GM19397 (cell line): ENCODE results near the gene CGB1.

ENCODE experiments used
- ATAC-seq: cut with Tn5 transposase; IDR thresholded peaks from one replicate; pipeline ENCODE4 v1.9.1; 2021; ENCODE audit warnings: mild to moderate bottlenecking, moderate library complexity; ENCODE audit not compliant: unreplicated experiment

CGB1 gene

DNA sequence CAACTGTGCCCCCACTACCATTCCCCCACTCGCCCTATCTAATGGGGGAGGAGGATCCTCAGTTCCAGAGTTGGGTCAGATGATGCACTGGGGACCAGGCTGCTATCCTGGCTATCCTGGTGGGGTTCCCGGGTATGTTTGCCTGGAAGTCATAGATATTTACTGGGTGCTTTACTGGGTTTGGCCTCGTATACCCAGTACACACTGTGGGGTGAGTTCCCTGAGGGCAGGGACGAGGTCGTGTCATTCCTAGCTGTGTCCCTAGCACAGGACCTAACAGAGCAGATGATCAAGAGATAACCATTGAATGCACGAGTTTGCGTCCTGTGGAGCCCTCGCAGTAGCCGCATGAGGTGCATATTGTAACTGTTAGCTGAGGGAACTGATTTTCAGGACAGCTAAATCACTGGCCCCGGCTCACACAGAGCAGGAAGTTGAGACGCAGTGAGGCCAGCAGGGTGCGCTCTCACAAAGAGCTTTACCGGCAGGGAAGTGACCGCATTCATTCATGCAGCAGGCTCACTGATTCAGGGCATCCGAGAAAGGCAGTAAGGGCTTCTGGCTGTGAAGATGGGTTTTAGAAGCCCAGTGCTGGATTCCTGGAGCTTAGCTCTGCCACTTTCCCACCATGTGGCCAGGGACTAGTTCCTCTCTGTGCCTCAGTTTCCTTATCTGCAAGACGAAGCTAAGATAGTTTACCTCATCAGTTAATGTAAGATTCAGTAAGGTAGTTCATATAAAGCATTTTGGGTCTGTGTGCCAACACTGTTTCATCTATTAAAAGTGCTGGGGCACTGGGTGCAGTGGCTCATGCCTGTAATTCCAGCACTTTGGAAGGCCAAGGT is 37.0 kb downstream of the CGB1 start:
- no peak for ATAC-seq

DNA sequence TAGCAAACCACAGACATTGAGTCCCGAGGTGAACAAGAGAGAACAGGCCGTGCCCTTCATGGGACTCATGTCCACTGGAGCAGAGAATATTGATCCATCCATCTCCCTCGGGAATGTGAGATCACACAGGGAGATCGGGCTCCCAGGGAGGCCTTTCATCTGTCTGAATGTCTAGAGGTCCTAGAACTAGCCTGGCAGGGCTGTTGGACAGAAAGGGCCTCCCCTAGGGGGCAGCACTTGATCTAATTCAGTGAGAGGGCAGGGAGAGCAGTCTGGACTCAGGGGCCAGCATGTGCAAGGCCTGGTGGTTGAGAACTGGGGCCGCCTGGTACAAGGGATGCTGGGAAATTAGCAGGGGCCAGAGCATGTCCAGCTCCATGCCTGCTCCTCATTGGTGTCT is 38.7 kb downstream of the CGB1 start:
- no peak for ATAC-seq

DNA sequence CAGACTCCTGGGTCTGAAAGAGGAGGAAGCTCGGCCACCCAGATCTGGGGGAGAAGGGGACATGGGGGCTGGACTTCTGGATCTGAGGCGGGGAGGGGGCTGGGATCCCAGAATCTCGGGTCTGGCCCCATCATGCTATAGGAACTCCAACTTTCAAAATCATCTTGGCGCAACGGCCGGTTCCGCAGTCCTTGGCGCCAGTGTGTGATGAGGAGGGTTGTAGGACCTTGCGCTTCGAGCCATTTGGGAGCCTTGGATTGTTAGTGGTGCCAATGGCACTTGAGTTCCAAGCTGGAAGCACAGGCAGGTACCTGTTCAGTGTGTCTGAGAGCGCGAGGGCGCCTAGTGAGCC is 42.7 kb downstream of the CGB1 start:
- ATAC-seq: no peak

DNA sequence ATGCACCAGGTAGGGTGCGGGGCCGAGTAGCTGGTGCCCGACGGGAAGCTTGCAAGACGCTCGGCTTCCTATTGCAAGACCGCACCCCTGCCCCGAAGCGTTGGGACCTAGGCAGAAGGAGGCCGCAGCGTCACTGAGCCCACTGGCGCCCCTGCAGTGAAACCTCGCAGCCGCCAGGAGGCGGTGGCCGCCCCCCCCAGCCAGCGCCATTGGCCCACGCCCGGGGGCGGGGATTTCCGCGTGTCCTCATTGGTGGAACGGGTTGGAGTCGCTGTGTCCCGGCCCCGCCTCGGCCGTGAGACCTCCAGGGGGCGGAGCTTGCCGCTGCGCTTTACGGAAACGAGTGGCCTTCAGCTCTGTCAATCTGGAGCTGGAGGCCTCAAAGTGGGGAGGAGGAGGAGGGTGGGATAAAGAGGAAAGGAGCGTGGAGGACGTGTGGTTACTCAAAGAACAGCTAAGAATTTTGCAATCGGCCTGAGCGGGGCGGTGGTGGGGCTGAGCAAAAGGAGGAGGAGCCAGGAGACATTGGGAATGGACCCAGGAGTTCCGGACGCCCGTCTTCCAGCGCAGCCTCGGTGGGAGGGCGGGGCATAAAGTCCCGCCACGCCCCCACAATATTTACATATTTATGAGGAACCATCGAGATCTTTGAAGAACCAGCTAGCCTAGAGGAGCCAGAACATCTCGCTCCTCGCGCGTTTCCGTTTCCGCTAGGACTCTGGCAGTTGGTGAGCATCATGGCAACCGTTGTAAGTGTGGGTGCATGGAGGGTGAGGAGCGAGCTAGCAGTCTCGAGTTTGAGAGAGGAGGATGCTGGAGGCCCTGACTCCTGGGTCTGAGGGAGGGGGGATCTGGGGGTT is 43.3 kb downstream of the CGB1 start, which contains the start of the genes GYS1 and RUVBL2:
GYS1 (minus strand) TSS at position 135 of the 860 bp plus-strand sequence. CDS start 197 bp downstream, outside the sequence.
RUVBL2 (plus strand) TSS at position 713 of the 860 bp plus-strand sequence; CDS start at position 738, 25 bp downstream.
- ATAC-seq: peak; percentile 87

DNA sequence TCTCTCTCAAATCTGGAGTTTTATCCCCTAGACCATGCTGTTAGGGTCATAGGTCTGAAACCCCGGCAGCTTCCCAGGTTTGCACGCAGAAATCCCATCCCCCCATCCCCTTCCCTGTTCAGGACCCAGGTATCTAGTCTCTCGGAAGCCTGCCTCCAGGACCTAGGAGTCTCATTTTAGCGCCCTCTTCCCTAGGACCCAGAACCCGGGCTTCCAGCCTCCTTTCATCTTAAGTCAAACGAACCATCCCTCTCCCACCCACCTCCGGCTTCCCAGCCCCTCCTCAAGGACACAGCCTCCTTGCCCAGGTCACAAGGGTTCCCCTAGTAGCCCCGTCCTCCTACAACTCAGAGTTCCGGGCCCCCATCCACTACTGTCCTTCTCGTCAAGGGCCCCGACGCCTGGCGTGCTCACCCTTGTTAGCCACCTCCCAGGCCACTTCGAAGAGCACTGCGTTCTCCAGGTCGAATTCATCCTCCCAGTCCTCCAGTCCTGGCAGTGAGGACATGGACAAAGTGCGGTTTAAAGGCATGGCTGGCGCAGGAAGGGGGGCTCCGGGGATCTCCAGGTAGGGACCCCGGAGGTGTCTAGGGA is 44.0 kb downstream of the CGB1 start:
- no peak for ATAC-seq

DNA sequence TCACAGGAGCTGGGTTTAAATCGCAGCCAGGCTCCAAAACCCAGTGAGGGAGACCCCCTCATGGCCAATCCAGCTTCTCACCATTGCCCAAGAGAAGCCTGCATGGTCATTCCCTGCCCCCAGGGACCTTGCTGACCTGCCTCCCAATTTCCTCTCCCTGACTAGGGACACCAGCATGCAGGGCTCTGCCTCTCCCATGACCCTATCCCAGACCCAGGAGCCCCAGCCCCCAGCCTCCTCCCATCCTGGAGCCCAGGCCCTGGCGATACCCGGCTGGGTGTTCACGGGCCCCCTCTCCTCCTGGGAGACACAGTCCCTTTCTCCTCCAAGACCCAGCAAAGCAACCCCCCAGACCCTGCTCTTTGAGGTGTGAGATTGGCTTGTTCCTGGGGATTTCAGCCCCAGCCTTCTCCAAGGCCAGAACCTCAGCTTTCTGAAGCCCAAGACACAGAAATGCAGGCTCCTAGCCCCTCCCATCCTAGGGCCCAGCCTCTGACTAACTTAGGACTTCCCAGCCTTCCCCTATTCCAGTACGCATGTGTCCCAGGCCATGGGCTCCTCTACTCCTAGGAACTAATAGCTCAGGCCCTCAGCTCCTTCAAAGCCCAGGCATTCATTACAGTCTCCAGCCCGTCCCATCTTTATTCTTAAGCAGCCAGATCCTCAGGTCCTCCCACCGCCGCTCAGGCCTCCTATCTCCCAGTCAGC is 44.7 kb downstream of the CGB1 start:
- no peak for ATAC-seq

DNA sequence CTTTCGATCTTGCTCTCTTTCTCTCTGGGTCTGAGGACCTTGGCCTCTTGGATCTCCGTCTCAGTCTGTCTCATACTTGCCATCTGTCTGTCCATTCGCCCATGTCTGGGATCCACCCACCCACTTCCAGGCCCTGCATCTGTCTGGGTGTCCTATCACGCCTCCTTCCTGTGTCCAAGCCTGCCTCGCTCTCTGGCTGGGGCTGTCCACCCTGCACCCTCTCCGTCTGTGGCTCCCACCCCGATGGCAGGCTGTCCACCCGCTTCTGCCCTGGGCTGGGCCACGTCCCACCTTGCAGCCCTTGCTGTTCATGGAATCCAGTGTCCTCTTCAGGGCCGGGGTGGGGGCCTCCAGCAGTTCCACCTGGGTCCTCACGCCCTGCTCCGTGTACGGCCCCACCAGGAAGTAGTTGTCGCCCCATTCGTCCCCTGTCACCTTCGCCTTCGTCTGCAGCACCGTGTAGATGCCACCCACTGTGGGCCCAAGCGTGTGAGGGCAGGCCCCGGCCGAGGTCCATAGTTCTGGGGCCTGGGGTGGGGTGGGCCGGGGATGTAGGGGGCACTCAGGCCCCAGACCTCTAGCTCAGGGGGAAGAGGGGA is 45.6 kb downstream of the CGB1 start:
- ATAC-seq: no peak

DNA sequence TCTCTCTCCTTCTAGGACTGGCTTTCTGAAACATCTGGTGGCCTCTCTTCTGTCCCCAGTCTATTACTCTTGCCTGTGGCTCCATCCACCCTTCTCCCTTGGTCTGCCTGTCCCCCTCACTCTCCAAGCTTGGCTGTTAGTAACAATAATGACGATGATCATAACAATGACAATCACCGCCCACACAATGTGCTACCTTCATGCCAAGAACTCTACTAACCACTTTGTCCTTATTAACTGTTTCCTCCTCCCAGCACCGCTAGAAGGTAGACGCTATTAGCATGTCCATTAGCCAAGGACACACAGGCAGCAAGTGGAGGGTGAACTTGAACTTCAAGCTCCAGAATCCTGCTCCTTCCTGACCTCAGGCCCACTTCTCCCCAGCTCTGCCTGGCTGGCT is 46.3 kb downstream of the CGB1 start:
- ATAC-seq: no peak

DNA sequence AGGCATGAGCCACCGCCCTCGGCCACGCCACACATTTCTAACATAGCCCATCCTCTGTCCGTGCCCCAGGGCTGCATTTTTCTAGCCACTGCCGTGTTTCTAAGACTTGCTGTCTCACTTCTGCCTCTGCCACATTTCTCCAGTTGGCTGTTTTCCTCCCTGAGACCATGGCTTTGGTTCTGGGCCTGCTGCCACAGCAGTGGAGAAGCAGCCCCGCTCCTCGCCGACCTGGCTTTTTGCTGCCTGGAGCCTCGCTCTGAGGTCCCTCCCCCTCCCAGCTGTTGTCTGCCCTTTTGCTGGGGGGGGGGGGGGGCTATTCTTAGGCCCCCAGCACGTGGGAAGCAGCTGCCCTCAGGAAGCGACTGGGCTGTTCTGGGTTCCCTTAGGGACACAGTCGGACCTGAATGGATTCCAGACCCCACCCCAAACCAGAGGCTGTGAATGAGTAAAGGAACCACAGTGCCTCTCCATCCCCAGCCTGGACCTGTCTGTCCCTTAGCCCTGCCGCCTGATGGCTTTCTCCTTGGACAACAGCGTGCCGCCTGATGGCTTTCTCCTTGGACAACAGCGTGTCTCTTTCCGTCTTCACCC is 46.9 kb downstream of the CGB1 start:
- ATAC-seq: no peak

DNA sequence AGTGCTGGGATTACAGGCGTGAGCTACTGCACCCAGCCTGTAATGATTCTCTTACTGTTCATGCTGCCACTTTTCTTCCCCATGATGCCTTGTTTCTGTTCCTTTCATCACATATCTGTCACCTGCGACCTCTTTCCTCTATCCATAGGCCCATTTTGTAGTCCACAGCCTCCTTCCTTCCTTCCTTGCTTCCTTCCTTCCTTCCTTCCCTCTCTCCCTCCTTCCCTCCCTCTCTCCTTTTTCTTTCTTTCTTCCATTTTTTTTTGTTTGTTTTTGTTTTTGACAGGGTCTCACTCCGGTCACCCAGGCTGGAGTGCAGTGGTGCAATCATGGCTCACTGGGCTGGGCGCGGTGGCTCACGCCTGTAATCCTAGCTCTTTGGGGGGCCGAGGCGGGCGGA is 47.8 kb downstream of the CGB1 start:
- no peak for ATAC-seq

DNA sequence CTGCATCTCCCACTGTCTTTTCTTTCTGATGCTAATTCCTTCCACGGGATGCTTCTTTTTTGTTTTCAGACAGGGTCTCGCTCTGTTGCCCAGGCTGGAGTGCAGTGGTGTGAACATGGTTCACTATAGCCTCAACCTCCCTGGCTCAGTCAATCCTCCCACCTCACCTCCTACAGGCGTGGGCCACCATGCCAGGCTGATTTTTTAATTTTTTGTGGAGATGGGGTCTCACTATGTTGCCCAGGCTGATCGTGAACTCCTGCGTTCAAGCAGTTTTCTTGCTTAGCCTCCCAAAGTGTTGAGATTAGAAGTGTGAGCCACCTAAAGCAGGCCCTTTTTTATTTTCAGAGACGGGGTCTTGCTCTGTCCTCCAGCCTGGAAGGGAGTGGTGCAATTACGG is 48.4 kb downstream of the CGB1 start:
- ATAC-seq: no peak

DNA sequence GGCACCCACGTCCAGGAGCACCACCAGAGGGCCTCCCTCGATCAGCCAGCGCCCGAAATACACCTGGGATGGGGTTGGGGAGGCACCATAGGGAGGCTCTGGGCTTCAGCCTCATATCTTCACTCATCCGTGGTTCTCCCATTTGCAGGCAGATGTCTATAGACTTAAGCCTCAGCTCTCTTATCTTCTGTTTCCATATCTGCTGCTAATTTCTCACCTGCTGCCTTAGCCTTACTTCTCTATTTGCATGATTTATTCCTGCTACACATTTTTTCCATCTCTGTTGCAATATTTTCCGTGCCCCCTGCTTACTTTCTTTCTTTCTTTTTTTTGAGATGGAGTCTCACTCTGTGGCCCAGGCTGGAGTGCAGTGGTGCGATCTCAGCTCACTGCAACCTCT is 49.4 kb downstream of the CGB1 start:
- ATAC-seq: no peak

DNA sequence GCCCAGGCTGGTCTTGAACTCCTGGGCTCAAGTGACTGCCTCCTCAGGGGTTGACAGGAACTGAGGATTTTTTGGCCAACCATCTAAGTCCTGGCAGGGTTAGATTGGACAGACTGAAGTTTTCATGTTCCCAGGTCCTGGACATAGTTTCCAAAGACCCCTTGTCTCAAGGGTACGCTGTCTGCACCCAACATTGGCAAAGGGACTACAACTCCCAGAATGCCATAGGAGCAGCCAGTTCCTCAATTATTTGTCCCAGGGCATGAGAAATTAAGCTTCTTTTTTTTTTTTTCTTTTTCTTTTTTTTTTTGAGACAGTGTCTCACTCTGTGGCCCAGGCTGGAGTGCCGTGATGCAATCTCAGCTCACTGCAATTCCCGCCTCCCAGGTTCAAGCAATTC is 50.5 kb downstream of the CGB1 start:
- ATAC-seq: no peak

DNA sequence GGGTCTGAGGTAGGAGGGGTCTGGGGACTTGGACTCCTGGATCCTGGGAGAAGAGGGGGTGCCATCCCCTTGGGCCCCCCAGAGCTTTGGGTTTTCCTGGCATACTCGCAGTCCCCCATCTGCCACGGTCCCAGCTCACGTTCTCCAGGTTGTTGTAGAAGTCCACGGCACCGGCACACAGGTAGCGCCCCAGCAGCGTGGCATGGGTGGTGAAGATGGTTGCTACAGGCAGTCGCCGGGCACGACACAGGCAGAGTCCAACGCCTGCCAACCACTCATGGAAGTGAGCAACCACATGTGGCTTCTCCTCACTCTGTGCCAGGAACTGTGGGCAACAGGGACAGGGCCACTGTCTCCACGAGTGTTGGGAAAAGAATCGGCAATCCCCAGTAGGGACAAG is 51.0 kb downstream of the CGB1 start:
- no peak for ATAC-seq
